ENCODE data around the gene EDN2. TPM values are rescaled to one million over a fixed set of nuclear protein-coding genes. Genes with fewer than 3 reads are reported as not detected.

The EDN2 gene
- total RNA-seq, 2 experiments from 2014 or later = not detected

GRCh38 chr1:41462680-41463004, 21.8 kb downstream of the EDN2 start:
- ATAC-seq (ENCODE audit: poor library complexity) (no peak), DNase-seq (no peak)
- Histone ChIP-seq H3K36me3 (ENCODE audit: insufficient read depth, low read length) (no peaks in the 10 kb centered on the region), H3K27ac (ENCODE audit: low read depth in 1 of 2, low read length in 2 of 2) (no peak overlapping the region), H3K9me3 (ENCODE audit: control insufficient read depth in 1 of 2, insufficient read depth in 1 of 2, low read length in 2 of 2) (no peaks in the 10 kb centered on the region), H3K4me1 (ENCODE audit: insufficient read depth, low read length) (no peaks in the 10 kb centered on the region), H3K27me3 (ENCODE audit: control insufficient read depth in 1 of 2, insufficient read depth in 2 of 2, low read length in 2 of 2) (no peaks in the 10 kb centered on the region), H3K4me3 (ENCODE audit: low read length) (no peak overlapping the region)
- Mint-ChIP-seq H3K27me3 (no peaks in the 10 kb centered on the region), H3K9me3 (no peaks in the 10 kb centered on the region), H3K27ac (no peak overlapping the region), H3K4me3 (no peak overlapping the region), H3K4me1 (ENCODE audit: low read depth) (no peaks in the 10 kb centered on the region), H3K36me3 (ENCODE audit: low read depth) (no peaks in the 10 kb centered on the region)
- POLR2A ChIA-PET = no interaction called here
- intact Hi-C loops (cut with DNase I, micrococcal nuclease) = no loop called here
- no peak for TF ChIP-seq CTCF (IDR thresholded peaks at IDR 0.05)
- CTCF ChIA-PET = no interaction called here

GRCh38 chr1:41461790-41462679, 22.4 kb downstream of the EDN2 start:
- DNase-seq (no peak), ATAC-seq (ENCODE audit: poor library complexity) (no peak)
- Mint-ChIP-seq H3K4me3 (no peak overlapping the region), H3K27ac (no peak overlapping the region), H3K9me3 (no peaks in the 10 kb centered on the region), H3K36me3 (ENCODE audit: low read depth) (no peaks in the 10 kb centered on the region), H3K27me3 (no peaks in the 10 kb centered on the region), H3K4me1 (ENCODE audit: low read depth) (no peaks in the 10 kb centered on the region)
- H3K27me3 ChIP-seq (ENCODE audit: control insufficient read depth in 1 of 2, insufficient read depth in 2 of 2, low read length in 2 of 2) = no peaks in the 10 kb centered on the region
- H3K4me1 ChIP-seq (ENCODE audit: insufficient read depth, low read length) = no peaks in the 10 kb centered on the region
- no peak for TF ChIP-seq CTCF (IDR thresholded peaks at IDR 0.05)
- H3K4me3 ChIP-seq (ENCODE audit: low read length) = no peak overlapping the region
- no peaks in the 10 kb centered on the region for H3K9me3 ChIP-seq (ENCODE audit: control insufficient read depth in 1 of 2, insufficient read depth in 1 of 2, low read length in 2 of 2)
- intact Hi-C loops (cut with DNase I, micrococcal nuclease) = no loop called here
- no peaks in the 10 kb centered on the region for H3K36me3 ChIP-seq (ENCODE audit: insufficient read depth, low read length)
- H3K27ac ChIP-seq (ENCODE audit: low read depth in 1 of 2, low read length in 2 of 2) = no peak overlapping the region
- CTCF ChIA-PET = no interaction called here
- POLR2A ChIA-PET = no interaction called here

DNA sequence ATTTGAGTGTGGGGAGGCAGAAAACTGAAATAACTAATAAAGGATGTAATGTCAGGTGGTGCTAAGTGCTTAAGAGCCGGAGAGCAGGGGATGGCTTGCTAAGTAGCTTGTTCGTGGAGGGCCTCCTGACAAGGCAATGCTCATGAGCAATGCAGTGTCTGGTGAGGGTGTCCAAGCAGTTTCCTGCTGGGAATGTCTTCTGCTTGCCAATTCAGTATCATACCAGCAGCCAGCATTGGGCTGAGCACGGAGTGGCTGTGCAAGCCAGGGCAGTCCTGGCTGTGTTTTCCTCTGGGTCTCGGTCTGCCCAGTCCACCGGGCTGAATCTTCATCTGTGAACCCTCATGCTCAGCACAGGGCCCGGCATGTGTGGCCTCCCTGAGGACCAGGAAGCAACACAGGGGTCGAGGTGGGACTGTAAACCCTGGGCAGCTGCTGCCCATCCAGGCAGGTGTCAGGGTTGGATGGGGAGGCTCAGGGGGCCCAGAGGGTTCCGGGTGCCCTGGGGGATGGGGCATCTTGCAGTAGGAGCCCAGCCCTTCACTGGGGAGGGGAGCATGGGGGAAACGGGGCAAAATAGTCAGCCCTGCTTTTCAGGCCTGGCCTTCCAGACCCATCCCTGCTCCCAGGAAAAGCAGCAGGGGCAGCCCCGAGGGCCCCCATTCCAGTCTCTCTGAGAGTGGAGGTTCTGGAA, 27.5 kb downstream of the EDN2 start:
- CTCF ChIA-PET = no interaction called here
- ATAC-seq (ENCODE audit: poor library complexity) (no peak), DNase-seq (no peak)
- Mint-ChIP-seq H3K4me1 (ENCODE audit: low read depth) (no peaks in the 10 kb centered on the region), H3K27me3 (no peaks in the 10 kb centered on the region), H3K36me3 (ENCODE audit: low read depth) (no peaks in the 10 kb centered on the region), H3K27ac (no peak overlapping the region), H3K9me3 (no peaks in the 10 kb centered on the region), H3K4me3 (no peak overlapping the region)
- TF ChIP-seq CTCF (IDR thresholded peaks at IDR 0.05) = no peak
- Histone ChIP-seq H3K9me3 (ENCODE audit: control insufficient read depth in 1 of 2, insufficient read depth in 1 of 2, low read length in 2 of 2) (no peaks in the 10 kb centered on the region), H3K27me3 (ENCODE audit: control insufficient read depth in 1 of 2, insufficient read depth in 2 of 2, low read length in 2 of 2) (no peaks in the 10 kb centered on the region), H3K36me3 (ENCODE audit: insufficient read depth, low read length) (no peaks in the 10 kb centered on the region), H3K4me1 (ENCODE audit: insufficient read depth, low read length) (no peaks in the 10 kb centered on the region), H3K27ac (ENCODE audit: low read depth in 1 of 2, low read length in 2 of 2) (no peak overlapping the region), H3K4me3 (ENCODE audit: low read length) (no peak overlapping the region)
- POLR2A ChIA-PET = no interaction called here
- intact Hi-C loops (cut with DNase I, micrococcal nuclease) = no loop called here

Measured in CD4-positive, alpha-beta T cell (primary cell).